ENCODE results near the gene PMM1.

DNA sequence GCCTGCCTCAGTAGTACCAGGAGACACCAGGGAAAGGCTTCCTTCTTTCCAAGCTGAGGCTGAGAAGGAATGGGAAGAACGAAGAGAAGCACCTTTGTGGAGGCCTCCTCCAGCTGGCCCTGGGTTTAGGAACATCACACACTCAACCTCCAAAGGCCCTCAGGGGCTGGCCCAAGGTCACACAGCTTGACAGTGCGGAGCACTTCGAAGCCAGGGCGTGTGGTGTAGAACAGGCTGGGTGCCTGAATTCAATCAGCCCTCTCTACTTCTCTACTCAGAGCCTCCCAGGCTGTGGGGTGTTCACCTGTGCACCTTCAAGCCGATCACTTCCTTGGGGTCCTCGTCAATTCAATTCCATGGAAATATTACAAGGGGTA is 29.6 kb downstream of the PMM1 start:
- TF ChIP-seq, protein P1, sequence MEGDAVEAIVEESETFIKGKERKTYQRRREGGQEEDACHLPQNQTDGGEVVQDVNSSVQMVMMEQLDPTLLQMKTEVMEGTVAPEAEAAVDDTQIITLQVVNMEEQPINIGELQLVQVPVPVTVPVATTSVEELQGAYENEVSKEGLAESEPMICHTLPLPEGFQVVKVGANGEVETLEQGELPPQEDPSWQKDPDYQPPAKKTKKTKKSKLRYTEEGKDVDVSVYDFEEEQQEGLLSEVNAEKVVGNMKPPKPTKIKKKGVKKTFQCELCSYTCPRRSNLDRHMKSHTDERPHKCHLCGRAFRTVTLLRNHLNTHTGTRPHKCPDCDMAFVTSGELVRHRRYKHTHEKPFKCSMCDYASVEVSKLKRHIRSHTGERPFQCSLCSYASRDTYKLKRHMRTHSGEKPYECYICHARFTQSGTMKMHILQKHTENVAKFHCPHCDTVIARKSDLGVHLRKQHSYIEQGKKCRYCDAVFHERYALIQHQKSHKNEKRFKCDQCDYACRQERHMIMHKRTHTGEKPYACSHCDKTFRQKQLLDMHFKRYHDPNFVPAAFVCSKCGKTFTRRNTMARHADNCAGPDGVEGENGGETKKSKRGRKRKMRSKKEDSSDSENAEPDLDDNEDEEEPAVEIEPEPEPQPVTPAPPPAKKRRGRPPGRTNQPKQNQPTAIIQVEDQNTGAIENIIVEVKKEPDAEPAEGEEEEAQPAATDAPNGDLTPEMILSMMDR (IDR thresholded peaks at IDR 0.05) = no peak
- no peak for TF ChIP-seq POLR2A (IDR thresholded peaks at IDR 0.05)
